Measurements from ENCODE around the gene CEP170. TPM values are rescaled to one million over a fixed set of nuclear protein-coding genes. Genes with fewer than 3 reads are reported as not detected.
"Not testable (repeated sequence)": the region's sequence is repeated elsewhere in the genome, so short reads cannot be mapped to it uniquely, and the experiment has no call there.

CEP170 gene
- total RNA-seq, 1 experiment from 2014 or later: 65.2 TPM

DNA sequence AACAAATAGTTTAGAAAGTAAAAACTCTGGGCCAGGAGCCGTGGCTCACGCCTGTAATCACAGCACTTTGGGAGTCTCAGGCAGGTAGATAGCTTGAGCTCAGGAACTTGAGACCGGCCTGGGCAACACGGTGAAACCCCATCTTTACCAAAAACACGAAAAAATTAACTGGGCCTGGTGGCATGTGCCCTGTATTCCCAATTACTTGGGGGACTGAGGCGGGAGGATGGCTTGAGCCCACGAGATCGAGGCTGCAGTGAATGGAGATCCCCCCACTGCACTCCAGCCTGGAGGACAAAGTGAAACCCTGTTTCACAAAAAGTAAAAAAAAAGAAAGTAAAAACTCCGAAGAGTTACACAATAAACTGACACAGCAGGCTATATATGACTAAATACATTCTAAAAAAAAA is 10.6 kb downstream of the CEP170 start:
- Histone ChIP-seq H3K27ac (no peak overlapping the region), H3K9me3 (replicated peaks) (no peaks in the 10 kb centered on the region), H3K4me3 (no peak overlapping the region), H3K4me1 (replicated peaks) (no peaks in the 10 kb centered on the region), H3K36me3 (peaks cover 7% of the 10 kb centered on the region), H3K27me3 (replicated peaks) (no peaks in the 10 kb centered on the region)
- DNase-seq (ENCODE audit: low read depth in 1 of 2, low spot score in 2 of 2): no peak

DNA sequence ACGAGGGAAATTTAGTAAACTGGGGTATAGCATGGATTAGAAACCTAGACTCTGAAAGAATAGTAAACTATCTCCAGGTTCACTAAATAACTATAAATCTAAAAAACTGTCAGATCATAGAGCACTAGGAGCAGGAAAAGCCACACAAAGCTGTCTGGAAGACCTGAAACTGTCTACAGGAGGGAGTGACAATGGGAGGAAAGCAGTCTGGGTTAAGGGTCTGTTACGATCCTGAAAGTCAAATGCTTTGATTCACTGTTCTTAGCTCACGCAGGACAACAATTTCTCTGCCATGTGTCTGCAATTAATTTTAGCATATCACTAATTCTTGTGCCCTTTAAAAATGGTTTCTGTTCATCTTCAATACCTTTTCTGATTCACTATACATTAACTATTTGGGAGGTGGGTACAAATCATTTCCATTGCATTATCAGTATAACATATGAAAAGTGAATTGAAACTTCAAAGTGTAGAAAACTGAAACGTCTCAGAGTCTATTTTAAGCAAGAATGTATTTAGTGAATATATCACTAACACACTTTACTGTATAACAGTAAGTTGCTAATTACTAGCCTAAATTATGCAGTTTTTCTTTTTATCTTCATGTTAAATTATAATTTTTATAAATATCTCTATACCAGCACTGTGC is 18.4 kb downstream of the CEP170 start:
- Histone ChIP-seq H3K27me3 (replicated peaks) (no peaks in the 10 kb centered on the region), H3K36me3 (peaks cover 24% of the 10 kb centered on the region), H3K9me3 (replicated peaks) (no peaks in the 10 kb centered on the region; the same call in 1 of the 2 replicates), H3K4me3 (no peak overlapping the region), H3K27ac (no peak overlapping the region), H3K4me1 (replicated peaks) (no peaks in the 10 kb centered on the region)
- DNase-seq (ENCODE audit: low read depth in 1 of 2, low spot score in 2 of 2): no peak

DNA sequence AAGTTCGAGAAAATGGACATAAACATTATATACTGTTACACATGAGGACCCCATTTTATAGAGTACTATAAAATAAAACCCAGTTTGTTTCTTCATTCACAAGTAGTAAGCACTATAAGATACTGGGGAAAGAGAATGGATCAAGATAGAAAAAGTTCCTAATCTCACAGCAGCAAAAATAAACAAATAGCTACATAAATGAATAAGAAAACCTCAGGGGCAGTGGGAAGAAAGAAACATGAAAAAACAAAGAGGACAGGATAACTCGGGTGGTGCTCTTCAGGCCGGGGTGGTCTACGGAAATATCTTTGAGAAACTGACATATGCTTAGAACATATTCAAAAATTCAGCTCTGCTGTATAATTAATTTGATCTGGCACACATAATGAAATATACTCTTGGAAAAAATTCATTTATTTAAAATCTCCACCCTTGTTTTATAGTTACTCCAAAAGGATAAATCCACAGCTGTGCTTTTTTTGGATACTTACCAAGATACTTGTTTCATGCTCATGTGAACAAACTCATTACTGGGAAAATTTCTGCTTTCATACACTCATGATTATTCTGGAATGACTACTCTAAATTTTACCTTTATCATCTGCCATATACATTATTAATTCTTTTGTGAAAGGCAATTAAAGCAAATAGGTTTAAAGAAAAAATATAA is 20.0 kb downstream of the CEP170 start:
- Histone ChIP-seq H3K9me3 (replicated peaks) (peaks cover 5% of the 10 kb centered on the region), H3K4me3 (no peak overlapping the region), H3K4me1 (replicated peaks) (no peaks in the 10 kb centered on the region), H3K36me3 (peaks cover 29% of the 10 kb centered on the region), H3K27ac (no peak overlapping the region), H3K27me3 (replicated peaks) (no peaks in the 10 kb centered on the region)
- DNase-seq (ENCODE audit: low read depth in 1 of 2, low spot score in 2 of 2): no peak

DNA sequence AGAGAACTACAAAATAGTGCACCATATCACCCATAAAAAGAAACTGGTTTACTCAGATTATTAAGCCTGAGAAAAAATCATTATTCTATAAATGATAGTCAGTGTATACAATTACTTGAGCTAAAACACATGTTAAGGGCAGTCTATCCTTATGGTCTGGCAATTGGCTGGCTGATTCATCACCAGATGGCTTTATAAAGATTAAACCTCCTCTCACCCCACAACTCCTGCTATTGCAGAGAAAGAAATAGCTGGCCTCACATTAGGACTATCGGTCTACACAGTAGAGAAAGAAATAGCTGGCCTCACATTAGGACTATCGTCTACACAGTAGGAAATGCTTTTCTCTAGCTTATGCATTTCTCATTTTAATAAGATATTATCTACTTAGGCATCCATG is 21.2 kb downstream of the CEP170 start:
- DNase-seq (ENCODE audit: low read depth in 1 of 2, low spot score in 2 of 2): no peak
- Histone ChIP-seq H3K27me3 (replicated peaks) (no peaks in the 10 kb centered on the region), H3K27ac (no peak overlapping the region), H3K9me3 (replicated peaks) (peaks cover 5% of the 10 kb centered on the region), H3K4me3 (no peak overlapping the region), H3K36me3 (peaks cover 31% of the 10 kb centered on the region), H3K4me1 (replicated peaks) (no peaks in the 10 kb centered on the region)

DNA sequence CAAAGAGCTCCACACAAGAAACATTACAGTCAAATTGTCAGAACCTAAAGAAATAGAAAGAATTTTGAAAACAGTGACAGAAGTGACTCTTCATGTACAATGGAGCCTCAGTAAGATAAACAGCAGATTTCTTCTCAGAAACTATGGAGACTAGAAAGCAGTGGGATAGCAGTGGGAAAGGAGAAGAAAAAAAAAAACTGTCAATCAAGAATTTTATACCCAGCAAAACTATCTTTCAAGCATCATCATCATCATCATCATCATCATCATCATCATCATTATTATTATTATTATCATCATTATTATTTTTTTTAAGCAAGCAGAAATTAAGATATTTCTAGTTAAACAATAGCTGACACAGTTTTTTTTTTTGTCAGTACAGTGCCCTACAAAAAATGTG is 24.2 kb downstream of the CEP170 start:
- Histone ChIP-seq H3K4me1 (replicated peaks) (no peaks in the 10 kb centered on the region), H3K9me3 (replicated peaks) (peaks cover 5% of the 10 kb centered on the region), H3K27me3 (replicated peaks) (no peaks in the 10 kb centered on the region), H3K4me3 (no peak overlapping the region), H3K36me3 (peaks cover 18% of the 10 kb centered on the region), H3K27ac (no peak overlapping the region)
- peak in 1 of 2 experiments; percentile 17 for DNase-seq (ENCODE audit: low read depth in 1 of 2, low spot score in 2 of 2)

DNA sequence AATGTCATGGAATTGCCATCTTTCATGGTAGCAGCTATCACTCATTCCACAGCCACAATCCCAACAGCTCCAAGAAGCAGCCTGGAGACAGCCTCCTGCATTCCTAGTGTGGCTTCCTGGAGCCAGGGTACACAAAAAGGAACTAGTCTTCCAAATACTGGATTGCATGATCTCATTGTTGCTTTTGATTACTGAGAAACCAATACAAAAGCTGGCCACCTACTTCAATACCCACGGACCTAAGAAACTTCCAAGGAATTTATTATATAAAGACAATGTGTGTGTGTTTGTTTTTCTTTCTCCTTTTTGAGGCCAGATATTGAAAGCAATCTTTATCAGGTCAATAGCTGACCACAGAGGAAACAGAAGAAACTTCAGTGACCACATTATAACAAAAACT is 25.6 kb downstream of the CEP170 start:
- Histone ChIP-seq H3K9me3 (replicated peaks) (peaks cover 5% of the 10 kb centered on the region), H3K4me1 (replicated peaks) (no peaks in the 10 kb centered on the region), H3K36me3 (peaks cover 25% of the 10 kb centered on the region), H3K27me3 (replicated peaks) (no peaks in the 10 kb centered on the region), H3K4me3 (no peak overlapping the region), H3K27ac (no peak overlapping the region)
- DNase-seq (ENCODE audit: low read depth in 1 of 2, low spot score in 2 of 2): no peak

DNA sequence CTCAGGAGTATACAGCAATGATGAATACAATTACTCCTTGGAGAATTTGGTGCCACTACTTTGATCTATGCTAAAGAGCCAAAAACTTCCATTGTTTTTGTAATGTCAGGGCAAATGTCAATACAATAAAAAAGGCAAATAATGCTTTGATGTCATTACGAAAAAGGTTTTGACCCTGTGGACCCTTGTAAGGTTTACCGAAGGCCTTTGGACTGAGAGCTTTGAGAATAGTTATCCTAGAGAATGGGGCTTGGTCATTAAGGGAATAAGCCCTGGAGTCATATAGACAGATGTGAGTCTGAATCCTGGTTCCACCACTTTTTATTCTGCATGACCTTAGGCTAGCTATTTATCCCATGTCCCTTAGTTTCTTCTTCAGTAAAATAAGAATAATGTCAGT is 27.5 kb downstream of the CEP170 start:
- Histone ChIP-seq H3K36me3 (peaks cover 40% of the 10 kb centered on the region), H3K27ac (no peak overlapping the region), H3K27me3 (replicated peaks) (no peaks in the 10 kb centered on the region), H3K9me3 (replicated peaks) (peaks cover 5% of the 10 kb centered on the region), H3K4me1 (replicated peaks) (no peaks in the 10 kb centered on the region), H3K4me3 (no peak overlapping the region)
- no peak for DNase-seq (ENCODE audit: low read depth in 1 of 2, low spot score in 2 of 2)

DNA sequence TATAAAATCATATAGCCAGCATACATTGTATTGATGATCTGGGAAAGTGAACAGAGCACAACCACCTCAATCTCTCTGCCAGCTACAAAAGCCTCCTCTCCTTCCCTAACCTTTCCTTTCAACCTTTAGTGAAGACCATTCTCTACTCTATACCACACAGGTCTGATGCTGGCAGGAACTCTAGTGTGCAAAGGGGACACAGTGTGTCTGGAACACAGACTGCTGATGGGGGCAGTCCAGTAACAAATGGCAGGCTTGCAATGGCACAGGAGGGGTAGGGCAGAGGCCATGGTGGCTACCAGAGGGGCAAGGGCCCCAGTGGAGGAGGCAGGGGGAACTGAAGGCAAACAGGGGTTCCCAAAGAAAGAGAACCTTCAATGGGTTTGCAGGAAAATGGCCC is 37.0 kb downstream of the CEP170 start:
- Histone ChIP-seq H3K27me3 (replicated peaks) (no peaks in the 10 kb centered on the region), H3K4me1 (replicated peaks) (no peaks in the 10 kb centered on the region), H3K36me3 (peaks cover 69% of the 10 kb centered on the region), H3K27ac (no peak overlapping the region), H3K9me3 (replicated peaks) (no peaks in the 10 kb centered on the region), H3K4me3 (no peak overlapping the region)
- no peak for DNase-seq (ENCODE audit: low read depth in 1 of 2, low spot score in 2 of 2)

DNA sequence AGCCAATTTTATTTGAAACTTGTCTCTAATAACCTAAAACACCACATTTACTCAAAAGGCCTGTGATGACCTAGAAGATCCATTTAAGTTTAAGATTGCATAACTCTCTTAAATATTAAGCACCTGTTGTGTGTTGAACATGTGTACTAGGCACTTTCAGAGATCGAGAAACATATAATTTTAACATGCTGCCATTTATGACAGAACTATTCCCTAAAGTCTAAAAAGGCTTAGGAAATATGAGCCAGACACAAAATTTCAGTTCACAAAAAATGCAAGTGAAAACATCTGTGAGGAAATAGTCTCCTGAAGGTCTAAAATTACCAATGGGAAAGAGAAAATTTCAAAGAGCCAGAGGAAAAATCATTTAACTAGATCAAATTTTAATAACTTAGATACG is 37.7 kb downstream of the CEP170 start:
- H3K4me1 ChIP-seq (replicated peaks): no peaks in the 10 kb centered on the region
- H3K9me3 ChIP-seq (replicated peaks): no peaks in the 10 kb centered on the region
- DNase-seq (ENCODE audit: low read depth in 1 of 2, low spot score in 2 of 2): no peak
- H3K27me3 ChIP-seq (replicated peaks): no peaks in the 10 kb centered on the region
- H3K36me3 ChIP-seq: peaks cover 62% of the 10 kb centered on the region
- no peak overlapping the region for H3K27ac ChIP-seq
- H3K4me3 ChIP-seq: no peak overlapping the region

DNA sequence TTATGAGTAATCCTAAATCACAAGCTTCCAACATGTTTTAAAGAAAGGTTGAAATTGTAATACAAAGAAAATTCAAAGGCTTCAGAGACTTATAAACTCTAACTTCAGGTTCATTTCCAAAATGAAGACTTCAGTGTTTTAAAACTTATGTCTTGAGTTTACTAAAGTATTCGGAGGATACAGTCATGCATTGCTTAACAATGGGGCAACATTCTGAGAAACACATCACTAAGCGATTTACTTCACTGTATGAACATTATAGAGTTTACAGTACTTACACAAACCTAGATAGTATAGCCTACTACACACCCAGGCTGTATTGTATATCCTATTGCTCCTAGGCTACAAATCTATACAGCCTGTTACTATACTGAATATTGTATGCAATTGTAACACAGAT is 38.3 kb downstream of the CEP170 start:
- Histone ChIP-seq H3K36me3 (peaks cover 58% of the 10 kb centered on the region), H3K4me3 (no peak overlapping the region), H3K4me1 (replicated peaks) (no peaks in the 10 kb centered on the region), H3K9me3 (replicated peaks) (no peaks in the 10 kb centered on the region), H3K27ac (no peak overlapping the region), H3K27me3 (replicated peaks) (no peaks in the 10 kb centered on the region)
- no peak for DNase-seq (ENCODE audit: low read depth in 1 of 2, low spot score in 2 of 2)

DNA sequence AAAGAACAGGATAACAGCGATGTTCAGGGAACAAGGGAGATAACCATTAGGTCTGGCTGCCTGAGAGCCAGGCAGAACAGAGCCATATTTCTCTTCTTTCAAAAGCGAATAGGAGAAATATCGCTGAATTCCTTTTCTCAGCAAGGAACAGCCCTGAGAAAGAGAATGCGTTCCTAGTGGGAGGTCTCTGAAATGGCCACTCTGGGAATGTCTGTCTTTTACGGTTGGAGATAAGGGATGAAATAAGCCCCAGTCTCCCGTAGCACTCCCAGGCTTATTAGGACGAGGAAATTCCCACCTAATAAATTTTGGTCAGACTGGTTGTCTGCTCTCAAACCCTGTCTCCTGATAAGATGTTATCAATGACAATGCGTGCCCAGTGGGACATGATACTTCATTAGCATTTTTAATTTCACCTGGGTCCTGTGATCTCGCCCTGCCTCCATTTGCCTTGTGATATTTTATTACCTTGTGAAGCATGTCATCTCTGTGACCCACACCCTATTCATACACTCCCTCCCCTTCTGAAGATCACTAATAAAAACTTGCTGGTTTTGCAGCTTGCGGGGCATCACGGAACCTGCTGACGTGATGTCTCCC is 39.7 kb downstream of the CEP170 start:
- not testable (repeated sequence) for H3K27ac ChIP-seq; H3K27me3 ChIP-seq (replicated peaks)
- peaks cover 44% of the 10 kb centered on the region for H3K36me3 ChIP-seq

DNA sequence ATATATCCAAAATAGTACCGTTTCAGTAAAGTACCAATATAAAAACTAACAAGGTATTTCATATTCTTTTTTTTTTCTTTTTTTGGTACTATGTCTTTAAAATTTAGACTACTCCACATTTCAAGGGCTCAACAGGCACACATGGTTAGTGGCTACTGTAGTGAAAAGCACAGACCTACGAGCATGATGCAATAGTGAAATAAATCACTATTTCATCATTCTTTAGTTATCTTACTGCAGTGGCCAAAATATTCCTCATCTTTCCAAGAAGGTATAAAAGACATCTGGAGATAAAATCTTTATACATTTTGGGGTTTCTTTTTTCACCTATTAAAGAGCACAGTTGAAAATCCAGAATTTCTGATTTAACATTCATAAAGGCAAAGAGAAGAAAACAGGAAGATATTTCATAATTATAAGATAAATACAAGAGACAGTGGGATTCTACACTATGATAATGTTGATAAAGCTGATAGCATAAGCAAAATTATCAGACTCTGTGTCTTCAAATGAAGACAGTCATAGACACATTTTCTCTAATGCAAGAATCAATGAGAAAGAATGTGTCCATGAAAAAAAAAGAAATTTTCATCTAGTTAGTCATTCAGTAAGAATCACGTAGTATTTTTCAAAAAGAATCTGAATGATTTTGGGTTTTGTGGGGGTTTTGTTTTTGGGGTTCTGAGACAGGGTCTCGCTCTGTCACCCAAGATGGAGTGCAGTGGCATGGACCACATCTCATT is 41.9 kb downstream of the CEP170 start:
- Histone ChIP-seq H3K27me3 (replicated peaks) (no peaks in the 10 kb centered on the region), H3K4me1 (replicated peaks) (no peaks in the 10 kb centered on the region), H3K27ac (no peak overlapping the region), H3K36me3 (peaks cover 26% of the 10 kb centered on the region), H3K4me3 (no peak overlapping the region), H3K9me3 (replicated peaks) (no peaks in the 10 kb centered on the region)
- no peak for DNase-seq (ENCODE audit: low read depth in 1 of 2, low spot score in 2 of 2)

More for the DNA sequence above, 39.7 kb downstream of the CEP170 start:
- not testable (repeated sequence) for DNase-seq (ENCODE audit: low read depth in 1 of 2, low spot score in 2 of 2); H3K4me3 ChIP-seq; H3K4me1 ChIP-seq (replicated peaks); H3K9me3 ChIP-seq (replicated peaks)

DNA sequence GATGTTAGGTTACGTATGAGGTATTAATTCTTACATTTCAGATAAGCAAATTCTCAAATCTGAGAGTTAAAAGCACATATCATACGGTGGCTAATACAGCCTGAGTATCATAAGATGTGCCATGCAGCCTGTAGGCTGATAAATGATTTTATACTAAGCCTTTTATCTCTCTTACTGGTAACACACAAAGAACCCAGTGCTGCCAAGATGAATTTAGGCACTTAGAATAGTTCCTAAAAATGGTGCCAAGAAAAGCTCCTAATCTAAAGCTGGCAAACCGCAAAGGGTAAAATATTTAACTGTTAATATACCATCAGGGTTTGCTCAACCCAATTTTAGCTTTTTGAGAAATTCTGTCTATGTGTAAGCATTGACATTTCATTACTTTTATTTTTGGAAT is 43.1 kb downstream of the CEP170 start:
- not testable (repeated sequence) for DNase-seq (ENCODE audit: low read depth in 1 of 2, low spot score in 2 of 2); H3K9me3 ChIP-seq (replicated peaks); H3K4me3 ChIP-seq; H3K4me1 ChIP-seq (replicated peaks); H3K27ac ChIP-seq; H3K27me3 ChIP-seq (replicated peaks)
- H3K36me3 ChIP-seq: peaks cover 14% of the 10 kb centered on the region

DNA sequence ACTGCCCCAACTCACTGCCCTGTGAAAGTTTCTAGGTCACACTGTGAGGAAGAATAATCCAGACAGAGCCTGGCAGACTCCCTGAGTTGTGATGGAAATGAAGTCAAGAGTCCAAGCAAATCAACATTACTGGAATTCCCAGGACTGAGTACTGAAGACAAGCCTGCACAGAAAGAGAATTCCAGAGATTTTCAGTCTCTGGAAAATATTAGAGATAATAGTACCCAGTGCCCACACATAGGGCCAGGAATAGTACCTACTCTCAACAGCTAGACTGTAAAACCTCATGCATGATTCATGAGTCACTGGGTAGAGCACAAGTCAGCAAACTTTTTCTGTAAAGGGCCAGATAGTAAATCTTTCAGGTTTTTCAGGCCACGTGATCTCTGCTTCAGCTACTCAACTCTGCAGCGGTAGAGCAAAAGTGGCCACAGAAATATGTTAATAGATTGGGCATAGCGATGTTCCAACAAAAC is 50.0 kb downstream of the CEP170 start:
- H3K27me3 ChIP-seq (replicated peaks); H3K4me3 ChIP-seq; H3K9me3 ChIP-seq (replicated peaks); H3K4me1 ChIP-seq (replicated peaks); H3K27ac ChIP-seq; H3K36me3 ChIP-seq: not testable (repeated sequence)
- peak in 1 of 2 experiments; percentile 57 for DNase-seq (ENCODE audit: low read depth in 1 of 2, low spot score in 2 of 2)
